GDM1 (cell line): ENCODE data around the gene CDK19.

Experiments
- DNase-seq: peaks from one replicate; lab custom pipeline; 2025; lab: John Stamatoyannopoulos, UW

CDK19 gene

DNA sequence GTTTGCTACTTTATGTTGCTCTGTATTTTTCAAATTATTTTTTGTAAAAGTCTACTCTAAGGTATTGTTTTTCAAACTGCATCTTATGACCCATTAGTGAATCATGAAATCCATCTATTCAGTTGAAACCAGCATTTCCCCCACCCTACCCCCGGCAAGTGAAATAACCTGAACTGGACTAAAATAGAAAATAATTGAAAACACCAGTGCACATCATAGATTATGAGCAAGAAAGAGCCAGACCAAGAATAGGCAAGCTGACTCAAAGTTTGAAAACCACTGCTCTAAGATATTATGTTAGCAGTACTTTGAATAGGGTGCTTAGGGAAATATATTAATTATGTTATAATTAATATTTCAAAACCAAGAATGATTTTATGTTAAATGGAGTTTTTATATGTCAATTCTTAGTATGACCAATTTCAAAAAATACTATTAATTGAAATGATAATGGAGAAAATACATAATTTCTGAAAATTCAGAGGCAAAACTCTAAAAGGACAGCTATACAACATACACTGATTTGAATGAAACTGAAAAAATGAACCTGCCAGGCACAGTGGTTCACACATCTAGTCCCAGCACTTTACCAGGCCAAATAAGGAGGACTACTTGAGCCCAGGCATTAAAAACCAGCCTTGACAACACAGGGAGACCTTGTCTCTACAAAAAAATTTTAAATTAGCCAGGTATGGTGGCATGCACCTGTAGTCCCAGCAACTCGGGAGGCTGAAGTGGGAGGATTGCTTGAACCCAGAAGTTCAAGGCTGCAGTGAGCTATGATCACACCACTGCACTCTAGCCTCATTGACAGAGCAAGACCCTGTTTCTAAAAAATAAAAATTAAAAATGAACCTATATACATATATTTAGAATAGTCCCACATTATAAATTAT is 112.0 kb downstream of the CDK19 start:
- no peak for DNase-seq

DNA sequence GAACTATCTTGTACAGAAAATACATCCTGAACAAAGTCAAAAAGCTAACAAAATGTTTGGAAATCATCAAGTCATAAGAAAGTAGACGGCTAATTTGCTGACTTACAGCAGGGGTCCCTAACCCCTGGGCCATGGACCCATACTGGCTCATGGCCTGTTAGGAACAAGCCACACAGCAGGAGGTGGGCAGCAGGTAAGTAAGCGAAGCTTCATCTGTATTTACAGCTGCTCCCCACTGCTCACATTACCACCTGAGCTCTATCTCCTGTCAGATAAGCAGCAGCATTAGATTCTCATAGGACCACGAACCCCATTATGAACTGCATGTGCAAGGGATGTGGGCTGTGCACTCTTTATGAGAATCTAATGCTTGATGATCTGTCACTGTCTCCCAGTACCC is 115.5 kb downstream of the CDK19 start:
- DNase-seq: no peak

DNA sequence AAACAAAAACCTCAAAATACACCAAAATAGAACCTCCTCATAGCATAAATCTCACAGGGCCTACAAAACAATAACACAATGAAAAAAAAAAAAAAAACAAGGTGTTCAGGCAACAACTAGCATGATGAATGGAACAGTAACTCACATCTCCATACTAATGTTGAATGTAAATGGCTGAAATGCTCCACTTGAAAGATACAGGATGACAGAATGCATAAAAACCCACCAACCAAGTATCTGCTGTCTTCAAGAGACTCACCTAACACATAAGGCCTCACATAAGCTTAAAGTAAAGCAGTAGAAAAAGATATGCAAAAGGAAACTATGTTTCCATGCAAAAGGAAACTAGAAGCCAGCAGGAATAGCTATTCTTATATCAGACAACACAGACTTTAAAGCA is 121.3 kb downstream of the CDK19 start:
- no peak for DNase-seq

DNA sequence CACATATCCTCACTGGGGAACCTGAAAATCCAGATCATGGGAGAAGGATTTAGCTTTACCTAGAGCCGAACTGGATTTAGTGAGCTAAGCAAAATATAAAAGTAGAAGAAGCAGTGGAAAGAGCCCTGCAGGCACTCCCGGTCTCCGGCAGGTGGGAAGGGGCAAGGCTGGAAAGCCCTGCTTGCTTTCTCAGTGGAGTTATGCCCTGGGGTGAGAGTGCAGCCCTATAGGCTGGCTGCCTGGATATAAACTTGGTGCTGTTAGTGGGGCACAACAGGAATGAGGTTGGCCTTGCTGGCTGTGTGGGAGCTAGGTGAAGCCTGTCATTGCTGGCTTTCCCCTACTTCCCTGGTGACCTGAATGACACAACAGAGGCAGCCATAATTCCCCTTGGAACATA is 122.0 kb downstream of the CDK19 start:
- no peak for DNase-seq

DNA sequence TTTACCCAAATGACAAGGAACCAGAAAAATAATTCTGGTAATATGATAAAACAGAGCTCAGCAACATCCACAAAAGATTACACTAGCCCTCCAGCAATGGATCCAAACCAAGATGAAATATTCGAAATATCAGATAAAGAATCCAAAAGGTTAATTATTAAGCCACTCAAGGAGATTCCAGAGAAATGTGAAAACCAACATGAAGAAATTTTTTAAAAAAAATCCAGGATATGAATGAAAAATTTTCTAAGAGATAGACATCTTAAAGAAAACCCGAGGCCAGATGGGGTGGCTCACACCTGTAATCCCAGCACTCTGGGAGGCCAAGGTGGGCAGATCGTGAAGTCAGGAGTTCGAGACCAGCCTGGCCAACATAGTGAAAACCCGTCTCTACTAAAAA is 124.4 kb downstream of the CDK19 start:
- no peak for DNase-seq

DNA sequence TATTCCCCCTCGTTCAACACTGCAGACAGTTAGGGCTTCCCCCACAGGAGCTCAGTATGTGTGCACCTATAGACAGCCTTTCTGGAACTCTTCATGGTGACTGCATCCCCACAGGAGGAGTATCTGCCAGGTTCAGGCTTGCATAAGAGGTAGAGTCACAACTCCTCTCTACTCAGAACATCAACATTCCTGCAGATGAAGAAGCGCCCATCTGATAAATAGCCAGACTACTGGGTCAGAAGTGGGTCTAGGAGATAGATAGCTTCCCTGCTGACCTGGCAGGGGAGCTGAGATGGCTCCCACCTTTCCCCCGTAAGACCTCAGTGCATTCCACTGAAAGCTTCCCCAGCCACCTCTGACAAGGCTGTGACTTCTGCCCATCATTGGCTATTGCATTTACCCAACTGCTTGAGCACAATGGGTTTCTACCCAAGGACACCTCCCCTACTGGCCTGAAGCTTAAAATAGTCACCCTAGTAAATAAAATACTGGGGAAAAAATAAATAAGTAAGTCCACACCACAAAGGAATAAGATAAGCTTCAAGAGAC is 125.1 kb downstream of the CDK19 start:
- no peak for DNase-seq

DNA sequence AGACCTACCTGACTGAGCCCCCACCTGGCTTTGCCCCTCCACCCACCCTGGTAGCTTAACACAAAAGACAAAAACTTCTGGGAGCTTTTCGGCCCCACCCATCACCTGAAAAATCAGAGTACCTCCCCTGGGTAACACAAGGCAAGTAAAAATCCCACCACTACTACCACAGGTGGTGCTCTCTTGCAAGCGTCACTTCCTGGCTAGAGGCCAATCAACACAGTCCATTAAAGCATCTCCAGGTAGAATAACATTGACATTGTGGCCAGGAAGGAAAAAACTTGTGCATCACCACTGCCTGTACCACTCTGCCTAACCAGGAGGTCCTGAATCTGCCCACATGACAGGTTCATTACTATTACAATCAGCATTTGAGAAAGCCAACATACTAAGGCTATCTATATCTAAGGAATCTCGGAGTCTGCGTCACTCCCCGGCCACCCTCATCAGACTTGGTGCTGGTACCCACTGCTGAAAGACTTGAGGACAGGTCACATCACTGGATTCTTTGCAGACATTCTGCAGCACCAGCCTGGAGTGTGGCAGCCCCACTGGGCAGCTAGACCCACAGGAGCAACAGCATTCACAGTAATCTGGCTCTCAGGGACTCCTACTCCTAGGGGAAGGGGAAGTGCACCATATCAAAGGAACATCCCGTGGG is 125.9 kb downstream of the CDK19 start:
- no peak for DNase-seq

DNA sequence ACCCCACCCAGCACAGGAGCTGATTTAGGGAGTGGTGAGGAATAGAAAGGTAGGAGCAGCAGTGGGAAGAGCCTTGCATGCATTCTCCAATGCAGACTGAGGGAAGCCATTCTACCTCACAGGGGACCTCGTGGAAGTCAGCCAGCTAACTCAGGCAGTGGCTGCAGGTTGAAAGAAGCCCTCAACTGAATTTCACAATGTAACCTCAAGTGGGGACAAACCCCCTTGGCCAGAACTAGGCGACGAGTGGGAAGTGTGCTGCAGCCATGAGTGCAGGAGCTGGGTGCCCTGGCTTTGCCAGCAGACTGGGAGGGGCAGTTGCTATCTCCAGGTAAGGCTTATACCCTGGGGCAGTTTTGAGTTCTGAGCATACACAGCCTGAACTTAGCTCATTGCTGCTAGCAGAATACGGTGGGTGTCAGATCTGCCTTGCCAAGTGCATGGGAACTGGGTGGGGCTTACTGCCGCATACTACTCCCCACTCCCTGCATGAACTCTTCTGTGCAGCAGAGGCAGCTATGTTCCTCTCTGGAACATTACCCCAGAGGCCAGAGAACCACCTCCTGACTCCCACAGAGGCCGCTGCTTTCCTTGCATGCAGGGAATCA is 126.5 kb downstream of the CDK19 start:
- no peak for DNase-seq

DNA sequence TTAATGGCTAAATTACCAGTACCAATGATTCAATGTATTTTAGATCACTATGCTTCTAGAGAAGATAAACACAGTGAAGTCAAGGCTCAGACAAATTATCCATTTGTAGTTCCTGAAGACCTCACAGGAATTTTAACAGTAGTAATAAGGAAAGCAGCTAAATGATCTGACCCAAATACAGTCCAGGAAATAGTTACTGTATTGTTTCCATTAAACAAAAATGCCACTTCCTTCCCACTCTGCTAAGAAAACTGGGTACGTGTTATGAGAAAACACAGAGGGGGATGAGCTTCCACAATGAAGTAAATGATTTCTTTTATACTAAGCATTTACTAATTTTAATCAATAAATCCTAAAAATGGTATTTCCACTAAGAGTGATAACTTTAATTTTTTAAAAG is 127.9 kb downstream of the CDK19 start:
- no peak for DNase-seq

DNA sequence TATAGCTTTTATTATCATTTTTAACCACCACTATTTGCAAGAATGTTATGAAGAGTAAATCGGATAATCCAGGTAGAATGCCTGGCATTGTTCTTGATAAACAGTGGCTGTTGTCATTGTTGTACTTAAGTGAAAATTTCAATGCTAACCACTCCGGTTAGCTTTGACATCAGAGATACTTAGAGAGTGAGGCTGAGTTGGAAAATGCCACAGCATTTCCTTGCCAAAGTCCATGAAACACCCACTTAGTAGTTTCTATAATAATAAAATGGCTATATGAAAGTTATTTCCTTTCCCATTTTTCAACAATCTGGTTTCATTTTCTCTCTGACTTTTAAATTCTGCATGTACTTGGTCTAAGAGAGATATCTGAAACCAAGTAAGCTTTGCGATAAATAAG is 132.0 kb downstream of the CDK19 start:
- DNase-seq: no peak

DNA sequence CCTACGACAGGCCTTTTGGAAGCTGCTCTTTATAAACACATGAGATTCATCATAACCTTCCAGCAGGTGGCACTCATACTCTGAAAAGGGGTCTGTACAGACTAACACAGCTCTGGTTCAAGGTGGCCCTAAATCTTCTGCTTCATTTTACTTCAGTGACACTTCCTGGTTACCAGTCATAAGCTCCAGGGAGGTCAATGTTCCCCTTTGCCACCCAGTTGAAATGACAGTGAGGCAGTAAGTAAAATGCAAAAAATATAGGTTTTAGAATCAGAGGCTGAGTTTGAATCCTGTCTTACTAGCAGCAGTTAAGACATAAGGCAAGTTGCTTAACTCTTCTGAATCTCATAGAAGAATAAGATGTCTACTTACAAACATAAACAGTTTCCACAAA is 132.8 kb downstream of the CDK19 start:
- peak; percentile 80 for DNase-seq

DNA sequence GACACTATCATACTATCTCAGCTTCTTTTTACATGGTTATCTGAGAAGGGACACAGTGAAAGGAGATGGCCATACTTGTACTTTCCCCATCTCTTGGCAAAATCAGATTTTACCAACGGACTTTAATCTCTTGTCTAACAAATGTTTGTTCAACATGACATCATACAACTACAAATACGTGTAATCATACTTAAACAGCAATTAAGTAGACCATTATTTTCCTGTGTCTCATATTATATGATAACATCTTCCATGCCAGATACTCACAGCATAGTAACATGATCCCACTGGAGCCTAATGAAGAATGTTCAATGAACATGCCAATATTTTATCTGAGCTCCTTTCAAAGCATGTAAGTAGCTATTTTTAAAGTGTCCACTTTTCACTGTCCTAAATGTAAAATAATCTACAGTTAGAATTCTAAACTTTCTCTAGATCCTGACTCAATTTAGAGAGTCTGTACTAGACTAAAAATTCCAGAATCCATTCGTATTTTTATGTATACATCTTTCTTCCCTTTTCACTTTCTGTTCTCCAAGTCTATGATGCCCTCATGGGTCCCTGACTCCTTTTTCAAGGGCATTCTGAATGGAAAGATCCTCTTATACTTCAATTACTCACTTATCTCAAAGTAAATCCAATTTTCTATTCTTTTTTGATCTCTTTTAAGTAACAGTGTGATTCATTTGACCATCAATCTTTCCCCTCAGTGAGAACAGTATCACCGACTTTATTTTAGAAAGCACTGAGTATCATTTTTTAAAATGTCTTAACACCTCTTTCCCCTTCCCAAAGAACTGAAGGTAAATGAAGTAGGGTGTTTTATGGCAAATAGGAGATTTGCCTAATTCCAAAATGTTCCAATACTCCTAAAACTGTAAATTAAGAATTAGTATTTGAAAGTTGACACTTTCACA is 133.5 kb downstream of the CDK19 start:
- no peak for DNase-seq

DNA sequence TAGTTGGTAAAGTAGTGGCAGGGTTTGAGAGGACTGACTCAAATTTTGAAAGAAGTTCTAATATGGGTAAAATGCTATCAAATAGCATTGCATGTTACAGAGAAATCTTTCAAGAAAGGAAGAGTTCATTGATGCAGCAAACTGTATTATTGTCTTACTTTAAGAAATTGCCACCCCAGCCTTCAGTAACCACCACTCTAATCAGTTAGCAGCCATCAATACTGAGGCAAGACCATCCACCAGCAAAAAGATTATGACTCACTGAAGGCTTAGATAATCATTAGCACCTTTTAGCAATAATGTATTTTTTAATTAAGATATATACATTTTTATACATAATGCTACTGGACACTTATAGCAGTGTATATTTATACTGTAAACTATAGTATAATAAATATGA is 138.9 kb downstream of the CDK19 start:
- DNase-seq: no peak

DNA sequence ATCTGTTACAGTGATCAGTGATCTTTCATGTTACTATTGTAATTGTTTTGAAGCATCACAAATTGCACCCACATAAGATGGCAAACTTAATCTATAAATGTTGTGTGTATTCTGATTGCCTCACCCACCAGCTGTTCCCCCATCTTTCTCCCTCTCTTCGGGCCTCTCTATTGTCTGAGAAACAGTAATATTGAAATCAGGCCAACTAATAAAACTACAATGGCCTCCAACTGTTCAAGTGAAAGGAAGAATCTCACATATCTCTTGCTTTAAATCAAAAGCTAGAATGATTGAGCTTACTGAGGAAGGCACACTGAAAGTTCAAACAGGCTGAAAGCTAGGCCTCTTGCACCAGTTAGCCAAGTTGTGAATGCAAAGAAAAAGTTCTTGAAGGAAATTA is 141.2 kb downstream of the CDK19 start:
- no peak for DNase-seq

DNA sequence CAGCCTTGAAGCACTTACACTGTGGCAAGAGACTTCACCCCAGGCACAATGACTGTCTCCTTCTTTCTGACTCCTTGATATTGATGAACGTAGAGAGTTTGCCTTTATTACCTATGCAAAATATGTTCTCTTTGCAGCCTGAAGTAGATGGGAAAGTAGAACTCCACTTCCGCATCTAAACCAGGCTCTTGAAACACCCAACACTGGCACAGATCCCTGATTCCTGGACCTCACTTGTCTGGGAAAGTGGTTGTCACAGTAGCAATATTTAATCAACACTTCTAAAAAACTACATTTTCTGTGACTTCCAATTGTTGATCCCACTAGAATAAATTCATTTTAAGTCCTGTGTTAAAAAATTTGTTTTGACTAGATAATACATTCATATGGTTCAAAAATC is 143.1 kb downstream of the CDK19 start:
- DNase-seq: no peak

DNA sequence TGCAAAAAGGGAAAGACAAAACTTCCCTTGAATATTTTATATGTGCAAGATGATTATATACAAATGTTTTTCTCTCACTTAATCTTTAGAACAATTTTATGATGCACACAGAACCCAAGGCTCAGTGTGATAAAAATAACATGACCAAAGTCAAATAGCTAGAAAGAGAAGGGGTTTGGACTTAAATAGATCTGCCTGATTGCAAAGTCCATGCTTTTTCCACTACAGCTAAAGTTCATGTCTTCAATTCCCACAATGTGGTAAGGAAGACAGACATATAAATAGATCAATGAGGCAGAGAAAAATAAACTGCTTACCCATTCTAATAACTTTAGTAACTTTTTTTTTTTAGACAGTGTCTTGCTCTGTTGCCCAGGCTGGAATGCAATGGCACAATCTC is 143.8 kb downstream of the CDK19 start:
- no peak for DNase-seq

DNA sequence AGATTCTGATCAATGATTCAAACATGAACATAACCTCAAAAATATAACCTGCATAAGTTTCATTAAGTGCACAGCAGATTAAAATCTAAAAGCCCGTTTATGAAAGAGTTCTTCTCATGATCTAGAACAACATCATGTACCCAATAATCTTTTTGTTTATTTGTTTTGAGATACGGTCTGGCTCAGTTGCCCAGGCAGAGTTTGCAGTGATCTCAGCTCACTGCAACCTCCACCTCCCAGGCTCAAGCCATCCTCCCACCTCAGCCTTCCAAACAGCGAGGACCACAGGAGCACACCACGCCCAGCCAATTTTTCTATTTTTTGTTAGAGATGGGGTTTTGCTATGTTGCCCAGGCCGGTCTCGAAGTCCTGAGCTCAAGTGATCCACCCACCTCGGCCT is 149.7 kb downstream of the CDK19 start:
- no peak for DNase-seq

DNA sequence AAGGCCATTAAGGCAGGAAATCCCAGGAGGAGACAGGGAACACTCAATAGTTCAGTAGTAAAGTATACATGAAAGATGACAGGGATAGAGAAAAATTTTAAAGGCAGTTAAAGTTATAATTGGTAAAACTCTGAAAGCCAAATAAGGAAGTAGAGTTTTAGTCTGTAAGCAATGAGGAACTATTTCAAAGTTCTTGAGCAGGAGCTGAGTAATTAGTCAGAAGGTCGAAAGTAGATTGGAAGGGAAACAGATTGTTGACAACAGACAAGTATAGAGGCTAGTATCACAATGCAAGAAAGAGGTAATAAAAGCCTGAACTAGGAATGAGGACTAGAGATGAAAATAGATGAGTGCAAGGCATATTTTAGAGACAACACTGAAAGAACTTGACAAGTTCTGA is 150.3 kb downstream of the CDK19 start:
- DNase-seq: peak; percentile 35

DNA sequence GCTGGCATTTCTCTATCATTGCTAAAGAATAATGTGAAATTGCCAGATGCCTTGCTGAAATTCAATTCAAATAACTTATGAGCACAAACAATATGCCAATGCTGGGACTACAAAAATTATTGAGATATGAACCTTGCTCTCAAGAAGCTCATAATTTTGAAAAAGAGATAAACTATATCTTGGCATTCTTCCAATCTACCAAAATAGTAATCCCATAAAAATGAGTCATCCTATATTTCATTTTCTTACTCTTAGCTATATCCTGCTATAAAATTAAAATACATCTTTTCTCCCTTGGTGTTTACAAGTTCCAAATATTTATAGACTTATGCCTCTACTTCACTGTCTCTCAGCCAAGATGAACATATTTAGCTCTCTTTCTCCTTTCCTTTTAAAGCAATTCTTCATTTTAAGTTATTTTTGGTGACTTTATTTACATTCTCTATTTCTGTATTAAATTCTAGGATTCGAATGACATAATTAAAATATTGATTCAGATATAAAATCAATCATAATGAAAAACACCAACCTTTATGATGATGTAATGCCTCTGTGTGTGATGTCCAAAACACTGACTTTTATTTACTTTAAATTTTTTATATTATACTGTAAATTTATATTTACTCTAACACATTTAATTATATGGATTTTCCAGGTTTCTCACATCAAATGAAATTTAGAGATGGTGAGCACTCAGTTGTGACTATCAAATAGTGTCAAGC is 152.6 kb downstream of the CDK19 start:
- DNase-seq: no peak

DNA sequence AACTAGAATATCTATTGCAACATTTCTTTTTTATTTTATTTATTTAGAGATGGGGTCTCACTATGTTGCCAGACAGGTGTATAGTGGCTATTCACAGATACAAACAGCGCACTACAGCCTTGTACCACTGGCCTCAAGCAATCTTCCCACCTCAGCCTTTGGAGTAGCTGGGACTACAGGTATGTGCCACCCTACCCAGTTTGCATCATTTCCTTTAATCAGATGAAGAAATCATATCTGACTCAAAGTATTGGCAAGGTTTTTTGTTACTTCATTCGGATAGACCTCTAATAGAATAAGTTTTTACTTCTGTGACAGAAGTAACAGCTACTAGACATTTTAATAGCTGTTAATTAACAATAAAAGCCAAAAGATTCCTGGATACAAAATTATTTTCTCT is 153.9 kb downstream of the CDK19 start:
- DNase-seq: no peak

DNA sequence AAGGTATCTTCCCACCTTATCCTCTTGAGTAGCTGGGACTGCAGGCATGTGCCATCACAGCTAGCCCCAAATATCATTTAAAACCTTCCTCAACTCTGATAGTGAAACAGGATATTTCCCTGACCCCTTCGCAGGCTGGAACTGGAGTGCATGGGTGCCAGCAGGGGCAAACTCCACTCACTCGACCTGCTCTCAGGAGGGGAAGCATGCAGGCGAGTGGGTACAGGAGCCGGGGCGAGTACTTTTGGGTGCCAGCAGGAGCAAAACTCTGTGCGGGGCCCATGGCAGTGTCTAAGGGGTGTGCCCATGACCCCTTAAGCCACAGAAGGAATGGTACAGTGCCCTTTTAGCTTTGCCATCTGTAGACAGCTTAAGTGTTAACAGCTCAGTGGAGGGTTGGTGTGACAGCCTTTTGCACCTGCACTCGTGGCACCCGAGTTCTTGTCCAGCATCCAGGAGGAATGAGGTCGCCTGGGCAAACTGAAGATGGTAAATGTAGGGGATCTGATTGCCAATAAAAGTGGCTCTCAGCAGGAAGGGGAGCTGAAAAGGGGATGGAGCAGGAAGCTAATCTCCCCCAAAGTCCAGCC is 155.1 kb downstream of the CDK19 start:
- no peak for DNase-seq
